ENCODE measurements around the gene POU2F1. TPM values are rescaled to one million over a fixed set of nuclear protein-coding genes. Genes with fewer than 3 reads are reported as not detected.
A peak's percentile ranks its signal among the peaks of the same experiment; 100 is the strongest.

Gene POU2F1
- total RNA-seq, 1 experiment from 2014 or later, result 28.5 TPM

- Histone ChIP-seq H3K79me2 (ENCODE audit: low read depth) (no peaks in the 10 kb centered on the region), H3K36me3 (ENCODE audit: low read depth) (no peaks in the 10 kb centered on the region), H3K27ac (no peak overlapping the region), H3K4me1 (replicated peaks; ENCODE audit: insufficient read depth) (no peaks in the 10 kb centered on the region), H3F3A (ENCODE audit: insufficient read depth, low read depth) (no peaks in the 10 kb centered on the region), H2AFZ (no peak overlapping the region), H3K9me2 (ENCODE audit: insufficient read depth) (no peaks in the 10 kb centered on the region), H3K27me3 (ENCODE audit: insufficient read depth, low read depth) (no peaks in the 10 kb centered on the region), H4K20me1 (ENCODE audit: insufficient read depth) (no peaks in the 10 kb centered on the region), H3K4me2 (no peak overlapping the region), H3K9me3 (ENCODE audit: insufficient read depth, low read depth) (no peaks in the 10 kb centered on the region), H3K4me3 (no peak overlapping the region)
- POLR2A ChIA-PET (ENCODE audit: unreplicated experiment), result no interaction called here
- no peak for DNase-seq
- CTCF ChIA-PET, result interaction anchor here (0.6 to 0.7 kb wide), 4 partner anchors 16 to 122 kb away, joined by 3 to 9 read pairs (median 4); partner anchors contain the start of gene POU2F1
- TF ChIP-seq, protein P1, sequence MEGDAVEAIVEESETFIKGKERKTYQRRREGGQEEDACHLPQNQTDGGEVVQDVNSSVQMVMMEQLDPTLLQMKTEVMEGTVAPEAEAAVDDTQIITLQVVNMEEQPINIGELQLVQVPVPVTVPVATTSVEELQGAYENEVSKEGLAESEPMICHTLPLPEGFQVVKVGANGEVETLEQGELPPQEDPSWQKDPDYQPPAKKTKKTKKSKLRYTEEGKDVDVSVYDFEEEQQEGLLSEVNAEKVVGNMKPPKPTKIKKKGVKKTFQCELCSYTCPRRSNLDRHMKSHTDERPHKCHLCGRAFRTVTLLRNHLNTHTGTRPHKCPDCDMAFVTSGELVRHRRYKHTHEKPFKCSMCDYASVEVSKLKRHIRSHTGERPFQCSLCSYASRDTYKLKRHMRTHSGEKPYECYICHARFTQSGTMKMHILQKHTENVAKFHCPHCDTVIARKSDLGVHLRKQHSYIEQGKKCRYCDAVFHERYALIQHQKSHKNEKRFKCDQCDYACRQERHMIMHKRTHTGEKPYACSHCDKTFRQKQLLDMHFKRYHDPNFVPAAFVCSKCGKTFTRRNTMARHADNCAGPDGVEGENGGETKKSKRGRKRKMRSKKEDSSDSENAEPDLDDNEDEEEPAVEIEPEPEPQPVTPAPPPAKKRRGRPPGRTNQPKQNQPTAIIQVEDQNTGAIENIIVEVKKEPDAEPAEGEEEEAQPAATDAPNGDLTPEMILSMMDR (conservative IDR thresholded peaks at IDR 0.05), result peak; percentile 44; the same call in 1 of the 2 replicates
- TF ChIP-seq EZH2 (IDR thresholded peaks at IDR 0.05; ENCODE audit: low read depth), result no peak
- no TSS peak for BruUV-seq (replicated peaks)
- intact Hi-C loops (cut with micrococcal nuclease; ENCODE audit: unreplicated experiment), result no loop called here
Observed at GRCh38 chr1:167342846-167343245, 122.2 kb downstream of the POU2F1 start.

GRCh38 chr1:167344112-167344511 lies 123.4 kb downstream of the POU2F1 start:
- DNase-seq, result no peak
- H3K27me3 ChIP-seq (ENCODE audit: insufficient read depth, low read depth), result no peaks in the 10 kb centered on the region
- H4K20me1 ChIP-seq (ENCODE audit: insufficient read depth), result no peaks in the 10 kb centered on the region
- no TSS peak for BruUV-seq (replicated peaks)
- POLR2A ChIA-PET (ENCODE audit: unreplicated experiment), result no interaction called here
- H2AFZ ChIP-seq, result no peak overlapping the region
- H3K27ac ChIP-seq, result no peak overlapping the region
- no peak overlapping the region for H3K4me3 ChIP-seq
- H3K36me3 ChIP-seq (ENCODE audit: low read depth), result no peaks in the 10 kb centered on the region
- H3K4me1 ChIP-seq (replicated peaks; ENCODE audit: insufficient read depth), result no peaks in the 10 kb centered on the region
- H3F3A ChIP-seq (ENCODE audit: insufficient read depth, low read depth), result no peaks in the 10 kb centered on the region
- H3K9me3 ChIP-seq (ENCODE audit: insufficient read depth, low read depth), result no peaks in the 10 kb centered on the region
- intact Hi-C loops (cut with micrococcal nuclease; ENCODE audit: unreplicated experiment), result no loop called here
- CTCF ChIA-PET, result no interaction called here
- TF ChIP-seq EZH2 (IDR thresholded peaks at IDR 0.05; ENCODE audit: low read depth), result no peak
- TF ChIP-seq, protein P1 (conservative IDR thresholded peaks at IDR 0.05), result no peak
- H3K4me2 ChIP-seq, result no peak overlapping the region
- H3K79me2 ChIP-seq (ENCODE audit: low read depth), result no peaks in the 10 kb centered on the region
- H3K9me2 ChIP-seq (ENCODE audit: insufficient read depth), result no peaks in the 10 kb centered on the region

DNA sequence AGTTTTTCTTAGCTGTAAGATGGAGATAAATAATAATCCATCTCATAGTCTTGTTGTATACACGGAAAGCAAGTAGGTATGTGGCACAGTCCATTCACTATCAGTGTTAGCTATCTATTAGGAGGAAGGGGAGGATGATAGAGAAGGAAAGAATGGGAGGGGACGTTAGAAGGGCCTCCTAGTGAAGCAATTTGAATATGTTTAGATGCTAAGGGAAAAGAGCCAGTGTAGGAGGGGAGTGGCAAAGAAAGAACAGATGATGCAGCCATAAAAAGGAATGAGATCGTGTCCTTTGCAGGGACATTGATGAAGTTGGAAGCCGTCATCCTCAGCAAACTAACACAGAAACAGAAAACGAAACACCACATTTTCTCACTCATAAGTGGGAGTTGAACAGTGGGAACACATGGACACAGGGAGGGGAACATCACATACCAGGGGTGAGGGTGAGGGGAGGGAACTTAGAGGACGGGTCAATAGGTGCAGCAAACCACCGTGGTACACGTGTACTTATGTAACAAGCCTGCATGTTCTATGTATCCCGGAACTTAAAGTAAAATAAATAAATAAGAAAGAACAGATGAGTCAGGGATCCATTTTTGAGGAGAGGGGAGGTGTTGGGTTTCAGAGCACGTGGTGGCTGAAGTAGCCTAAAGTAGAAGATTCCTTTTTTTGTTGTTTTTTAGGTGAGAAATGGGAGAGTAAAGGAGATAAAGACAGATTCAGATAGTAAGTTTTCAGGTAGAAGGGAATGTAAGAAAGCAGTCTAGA lies 124.1 kb downstream of the POU2F1 start:
- no peak overlapping the region for H2AFZ ChIP-seq
- H3K27me3 ChIP-seq (ENCODE audit: insufficient read depth, low read depth), result no peaks in the 10 kb centered on the region
- ChIA-PET POLR2A (ENCODE audit: unreplicated experiment) (no interaction called here), CTCF (no interaction called here)
- TF ChIP-seq, protein P1 (conservative IDR thresholded peaks at IDR 0.05), result no peak
- no peak for TF ChIP-seq EZH2 (IDR thresholded peaks at IDR 0.05; ENCODE audit: low read depth)
- intact Hi-C loops (cut with micrococcal nuclease; ENCODE audit: unreplicated experiment), result no loop called here
- no peaks in the 10 kb centered on the region for H4K20me1 ChIP-seq (ENCODE audit: insufficient read depth)
- DNase-seq, result no peak
- H3K4me2 ChIP-seq, result no peak overlapping the region
- H3K27ac ChIP-seq, result no peak overlapping the region
- H3K79me2 ChIP-seq (ENCODE audit: low read depth), result no peaks in the 10 kb centered on the region
- no peaks in the 10 kb centered on the region for H3K4me1 ChIP-seq (replicated peaks; ENCODE audit: insufficient read depth)
- H3K4me3 ChIP-seq, result no peak overlapping the region
- no peaks in the 10 kb centered on the region for H3K36me3 ChIP-seq (ENCODE audit: low read depth)
- no TSS peak for BruUV-seq (replicated peaks)
- H3K9me2 ChIP-seq (ENCODE audit: insufficient read depth), result no peaks in the 10 kb centered on the region
- no peaks in the 10 kb centered on the region for H3F3A ChIP-seq (ENCODE audit: insufficient read depth, low read depth)
- no peaks in the 10 kb centered on the region for H3K9me3 ChIP-seq (ENCODE audit: insufficient read depth, low read depth)
